ENCODE measurements around the gene EEF1A2.

DNA sequence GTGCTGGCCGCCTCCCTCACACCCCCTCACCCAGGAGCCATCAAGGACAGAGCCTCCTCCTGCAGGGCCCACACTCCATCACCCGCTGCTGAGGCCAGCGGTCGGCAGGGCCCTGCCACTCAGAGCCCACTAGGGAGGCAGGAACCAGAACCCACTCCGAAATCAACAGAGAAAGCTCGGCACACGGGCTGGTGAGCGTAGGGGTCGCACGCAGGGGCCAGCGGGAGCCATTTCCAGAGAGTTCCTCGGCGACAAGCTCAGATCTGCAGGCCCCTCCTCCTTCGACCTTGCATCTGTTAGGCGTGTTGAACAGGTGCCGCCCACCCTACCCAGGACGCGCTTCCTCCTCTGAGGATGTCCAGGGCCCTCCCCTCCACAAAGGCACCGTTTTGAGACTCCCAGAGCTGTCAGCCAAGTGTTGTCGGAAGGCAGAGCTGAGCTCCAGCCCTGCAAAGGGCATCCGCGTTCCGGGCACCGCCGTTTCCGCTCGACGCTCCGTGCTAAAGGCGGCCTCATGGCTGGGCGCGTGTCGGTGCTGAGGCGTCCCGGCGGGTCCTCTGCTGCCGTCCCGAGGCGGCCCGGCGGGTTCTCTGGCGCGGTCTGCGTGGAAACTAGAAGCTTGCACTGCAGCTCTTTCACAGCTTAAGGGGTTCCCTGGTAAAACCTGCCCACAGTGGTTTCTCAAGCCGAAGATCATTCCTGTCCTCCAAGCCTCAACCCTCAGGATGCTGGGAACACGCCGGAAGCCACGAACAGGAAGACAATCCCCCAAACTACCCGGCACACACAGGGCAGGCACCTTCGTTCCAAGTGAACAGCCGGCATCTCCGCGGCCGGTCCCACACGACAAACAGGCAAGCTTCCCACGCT is 33.3 kb downstream of the EEF1A2 start:
- TF ChIP-seq L3MBTL2 (conservative IDR thresholded peaks at IDR 0.05) (no peak), ZNF384 (IDR thresholded peaks at IDR 0.05) (no peak), FOXM1 (IDR thresholded peaks at IDR 0.05; ENCODE audit: borderline replicate concordance) (no peak), ELF4 (IDR thresholded peaks at IDR 0.05) (no peak), SP1 (IDR thresholded peaks at IDR 0.05) (no peak), BHLHE40 (IDR thresholded peaks at IDR 0.05; ENCODE audit: borderline replicate concordance) (no peak), FOXK2 (IDR thresholded peaks at IDR 0.05) (no peak), ARNT (IDR thresholded peaks at IDR 0.05) (no peak), NFRKB (IDR thresholded peaks at IDR 0.05) (no peak), SUZ12 (IDR thresholded peaks at IDR 0.05) (no peak)

Measured in HEK293T (cell line).